Neuronal stem cell (in vitro differentiated cells): Measurements from ENCODE around the gene RRM1.
A peak's percentile ranks its signal among the peaks of the same experiment; 100 is the strongest.

ENCODE experiments used
- DNase-seq: peaks from one replicate; pipeline ENCODE4 v3.0.0-alpha.2; 2013; ENCODE audit warnings: low spot score
- H2AFZ ChIP-seq: one replicate; pipeline ENCODE4 v1.6.1; 2013; ENCODE audit warnings: mild to moderate bottlenecking, low read length, inconsistent platforms
- H2AK5ac ChIP-seq: 2 replicates; pipeline ENCODE4 v1.6.1; 2013; ENCODE audit warnings: low read depth, mild to moderate bottlenecking, inconsistent platforms, low read length, moderate library complexity, mixed read lengths
- H2BK120ac ChIP-seq: 2 replicates; pipeline ENCODE4 v1.6.1; 2013; ENCODE audit warnings: low read depth, mild to moderate bottlenecking, inconsistent platforms, low read length, moderate library complexity, mixed read lengths
- H2BK12ac ChIP-seq: one replicate; pipeline ENCODE4 v1.6.1; 2013; ENCODE audit warnings: low read length, inconsistent platforms
- H2BK15ac ChIP-seq: 2 replicates; pipeline ENCODE4 v1.6.1; 2013; ENCODE audit warnings: mild to moderate bottlenecking, low read length, inconsistent platforms, mixed read lengths
- H2BK5ac ChIP-seq: one replicate; pipeline ENCODE4 v1.6.1; 2013; ENCODE audit warnings: inconsistent platforms, mild to moderate bottlenecking, low read length, moderate library complexity
- H3K14ac ChIP-seq: one replicate; pipeline ENCODE4 v1.6.1; 2013; ENCODE audit warnings: low read length, inconsistent platforms
- H3K18ac ChIP-seq: 2 replicates; pipeline ENCODE4 v1.6.1; 2013; ENCODE audit warnings: low read length, inconsistent platforms
- H3K23ac ChIP-seq: 2 replicates; pipeline ENCODE4 v1.6.1; 2013; ENCODE audit warnings: low read depth, mild to moderate bottlenecking, mixed read lengths, low read length, inconsistent platforms; ENCODE audit not compliant: poor library complexity
- H3K27ac ChIP-seq: replicated peaks from 3 replicates; pipeline ENCODE4 v1.5.1; 2013; ENCODE audit warnings: low read length, inconsistent platforms
- H3K27me3 ChIP-seq, 3 experiments: 2 replicates each; pipeline ENCODE4 v1.6.1; 2013; ENCODE audit warnings: low read length in 3 of 3, mild to moderate bottlenecking in 2 of 3, inconsistent platforms in 1 of 3, low read depth in 1 of 3, mixed read lengths in 1 of 3, moderate library complexity in 1 of 3; ENCODE audit not compliant: control insufficient read depth in 3 of 3, insufficient read depth in 3 of 3
- H3K36me3 ChIP-seq, 2 donors: replicated peaks in 1 of 2; 2 replicates each; pipeline ENCODE4 v1.6.1; 2013; ENCODE audit warnings: low read length in 2 of 2; ENCODE audit not compliant: control insufficient read depth in 2 of 2, insufficient read depth in 2 of 2
- H3K4ac ChIP-seq: 2 replicates; pipeline ENCODE4 v1.6.1; 2013; ENCODE audit warnings: inconsistent platforms, mild to moderate bottlenecking, low read length, moderate library complexity
- H3K4me1 ChIP-seq, 2 donors: 1 replicate in 1 of 2; 2 replicates in 1 of 2; pipeline ENCODE4 v1.6.1; 2013; ENCODE audit warnings: low read length in 2 of 2, low read depth in 1 of 2; ENCODE audit not compliant: control insufficient read depth in 2 of 2, insufficient read depth in 1 of 2
- H3K4me2 ChIP-seq: one replicate; pipeline ENCODE4 v1.6.1; 2013; ENCODE audit warnings: mild to moderate bottlenecking, low read length, inconsistent platforms; ENCODE audit not compliant: insufficient read depth, poor library complexity, severe bottlenecking
- H3K4me3 ChIP-seq, 2 donors: 2 replicates each; pipeline ENCODE4 v1.5.1; 2013; ENCODE audit warnings: low read length in 2 of 2, mild to moderate bottlenecking in 2 of 2, inconsistent platforms in 1 of 2, moderate library complexity in 1 of 2
- H3K79me1 ChIP-seq: one replicate; pipeline ENCODE4 v1.6.1; 2013; ENCODE audit warnings: low read depth, mild to moderate bottlenecking, inconsistent platforms, low read length, moderate library complexity
- H3K9ac ChIP-seq: one replicate; pipeline ENCODE4 v1.6.1; 2013; ENCODE audit warnings: mild to moderate bottlenecking, low read depth, low read length, inconsistent platforms; ENCODE audit not compliant: poor library complexity
- H3K9me3 ChIP-seq, 2 donors: replicated peaks in 1 of 2; 2 replicates each; pipeline versions ENCODE3 to v1.6.1; 2013; ENCODE audit warnings: low read length in 2 of 2, mild to moderate bottlenecking in 2 of 2, inconsistent platforms in 1 of 2, low read depth in 1 of 2, mixed read lengths in 1 of 2, moderate library complexity in 1 of 2; ENCODE audit not compliant: control insufficient read depth in 2 of 2, insufficient read depth in 1 of 2
- H4K8ac ChIP-seq: one replicate; pipeline ENCODE4 v1.6.1; 2013; ENCODE audit warnings: low read depth, mild to moderate bottlenecking, inconsistent platforms, low read length, moderate library complexity
- H4K91ac ChIP-seq: one replicate; pipeline ENCODE4 v1.6.1; 2013; ENCODE audit warnings: low read length, low read depth, mild to moderate bottlenecking, inconsistent platforms; ENCODE audit not compliant: poor library complexity
- WGBS, 2 donors: extraction: QIAGEN DNeasy Blood & Tissue Kit; methylation state at CpG; one replicate each; pipeline ENCODE4 v1.1.7; 2013; ENCODE audit warnings: missing lambda C conversion rate in 2 of 2, mixed read lengths in 1 of 2; ENCODE audit not compliant: insufficient read length in 2 of 2, insufficient replicate concordance in 1 of 2; ENCODE audit errors: extremely low coverage in 2 of 2; 5-methylcytosine and 5-hydroxymethylcytosine counted together

The RRM1 gene

GRCh38 chr11:4184163-4184916 is 89.7 kb downstream of the RRM1 start:
- DNase-seq = no peak
- Histone ChIP-seq H3K23ac (no peak overlapping the region), H2BK15ac (no peak overlapping the region), H2BK120ac (no peak overlapping the region), H3K36me3 (no peaks in the 10 kb centered on the region), H4K8ac (no peak overlapping the region), H4K91ac (no peak overlapping the region), H3K79me1 (no peaks in the 10 kb centered on the region), H2BK12ac (no peak overlapping the region), H3K4me2 (no peak overlapping the region), H3K9ac (no peak overlapping the region), H2BK5ac (no peak overlapping the region), H2AFZ (no peak overlapping the region), H3K4me1 (peaks cover 0 to 2% of the 10 kb centered on the region in 2 donors), H3K18ac (no peak overlapping the region), H3K4me3 (no peak overlapping the region), H3K4ac (no peak overlapping the region), H3K9me3 (peaks cover 0 to 2% of the 10 kb centered on the region in 2 donors), H2AK5ac (peak overlapping the region; percentile 51), H3K14ac (no peak overlapping the region), H3K27ac (no peak overlapping the region), H3K27me3 (peaks cover 0 to 29% (median 2%) of the 10 kb centered on the region in 3 experiments)
- WGBS, 2 donors = no CpG with 5 or more reads among the region's 7 CpGs

- H3K27ac ChIP-seq = no peak overlapping the region
- no peak overlapping the region for H3K4me2 ChIP-seq
- H3K23ac ChIP-seq = no peak overlapping the region
- no peak overlapping the region for H2AFZ ChIP-seq
- H4K8ac ChIP-seq = no peak overlapping the region
- no peak for DNase-seq
- no peak overlapping the region for H2BK120ac ChIP-seq
- no peak overlapping the region for H3K9ac ChIP-seq
- H3K14ac ChIP-seq = no peak overlapping the region
- H4K91ac ChIP-seq = no peak overlapping the region
- peaks cover 0 to 2% of the 10 kb centered on the region in 2 donors for H3K4me1 ChIP-seq
- no peak overlapping the region for H2BK5ac ChIP-seq
- peaks cover 0 to 2% of the 10 kb centered on the region in 2 donors for H3K9me3 ChIP-seq
- no peaks in the 10 kb centered on the region for H3K36me3 ChIP-seq
- no peak overlapping the region for H3K4me3 ChIP-seq
- no peak overlapping the region for H2BK12ac ChIP-seq
- H2AK5ac ChIP-seq = no peak overlapping the region
- peaks cover 0 to 35% (median 2%) of the 10 kb centered on the region in 3 experiments for H3K27me3 ChIP-seq
- H2BK15ac ChIP-seq = no peak overlapping the region
- no peak overlapping the region for H3K18ac ChIP-seq
- H3K79me1 ChIP-seq = no peaks in the 10 kb centered on the region
- WGBS, 2 donors = no CpG with 5 or more reads among the region's 3 CpGs
- H3K4ac ChIP-seq = no peak overlapping the region
These were observed 91.0 kb downstream of the RRM1 start for GRCh38 chr11:4185561-4185960.

- Histone ChIP-seq H2BK120ac (no peak overlapping the region), H2BK15ac (no peak overlapping the region), H3K9me3 (peaks cover 0 to 2% of the 10 kb centered on the region in 2 donors), H3K23ac (no peak overlapping the region), H3K79me1 (no peaks in the 10 kb centered on the region), H3K4me3 (peak overlapping the region; percentile 46 to 89), H2BK12ac (no peak overlapping the region), H3K4ac (no peak overlapping the region), H3K4me2 (peak overlapping the region; percentile 87), H4K8ac (no peak overlapping the region), H3K27ac (no peak overlapping the region), H3K9ac (no peak overlapping the region), H3K36me3 (no peaks in the 10 kb centered on the region), H2BK5ac (no peak overlapping the region), H2AFZ (peak overlapping the region; percentile 99), H3K27me3 (peaks cover 0 to 41% (median 2%) of the 10 kb centered on the region in 3 experiments), H3K14ac (no peak overlapping the region), H2AK5ac (no peak overlapping the region), H3K4me1 (peaks cover 0 to 2% of the 10 kb centered on the region in 2 donors), H4K91ac (no peak overlapping the region), H3K18ac (no peak overlapping the region)
- no peak for DNase-seq
- no CpG with 5 or more reads among the region's 9 CpGs for WGBS, 2 donors
These were observed 92.0 kb downstream of the RRM1 start for GRCh38 chr11:4186464-4187054.
